GM19035 (cell line): Measurements from ENCODE around the gene TOR1A.
A peak's percentile ranks its signal among the peaks of the same experiment; 100 is the strongest.

ENCODE experiments used
- ATAC-seq: cut with Tn5 transposase; IDR thresholded peaks from one replicate; pipeline ENCODE4 v1.9.1; 2021; ENCODE audit not compliant: unreplicated experiment

TOR1A gene

GRCh38 chr9:129823935-129824601 is at the start of gene TOR1A:
Gene TOR1A (minus strand): TSS chr9:129824136. CDS start chr9:129824085, 51 bp downstream.
- peak; percentile 94 for ATAC-seq

- no peak for ATAC-seq
Measured at GRCh38 chr9:129871046-129871445, 47.1 kb upstream of the TOR1A start.

DNA sequence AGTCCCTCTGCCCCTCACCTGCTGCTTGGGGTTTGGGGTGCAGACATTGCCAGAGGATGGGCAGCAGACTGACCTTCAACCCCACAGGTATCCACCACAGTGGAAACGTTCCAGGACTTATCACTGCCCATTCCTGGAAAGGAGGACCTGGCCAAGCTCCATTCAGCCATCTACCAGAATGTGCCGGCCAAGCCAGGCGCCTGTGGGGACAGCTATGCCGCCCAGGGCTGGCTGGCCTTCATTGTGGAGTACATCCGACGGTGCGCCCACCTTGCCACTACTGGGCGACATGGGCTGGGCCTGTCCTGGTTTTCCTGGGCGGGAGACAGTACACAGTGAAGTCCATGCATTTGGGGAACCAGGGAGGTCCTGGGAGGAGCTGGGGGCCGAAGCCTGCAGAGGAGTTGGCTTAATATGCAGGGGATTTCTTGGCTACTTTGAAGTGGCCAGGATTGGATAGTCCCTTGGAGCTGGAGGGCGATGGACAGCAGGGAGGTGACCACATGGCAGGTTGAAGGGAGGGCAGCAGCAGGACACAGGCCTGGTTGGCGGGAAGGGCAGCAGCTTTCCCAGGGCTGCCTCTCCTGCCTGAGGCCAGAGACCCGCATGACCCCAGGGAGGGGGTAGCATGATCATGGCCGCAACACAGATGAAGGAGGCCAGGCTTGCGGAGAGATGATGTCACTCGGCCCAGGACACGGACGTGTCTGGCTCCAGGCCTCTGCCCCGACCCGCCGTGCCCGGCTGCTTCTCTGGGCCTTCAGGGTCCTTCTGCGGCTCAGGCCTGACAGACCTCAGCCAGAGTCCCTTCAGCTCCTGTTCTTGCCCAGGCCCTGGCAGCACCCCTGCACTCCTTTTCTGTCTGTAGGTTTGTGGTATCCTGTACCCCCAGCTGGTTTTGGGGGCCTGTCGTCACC is 45.9 kb upstream of the TOR1A start:
- ATAC-seq = no peak

DNA sequence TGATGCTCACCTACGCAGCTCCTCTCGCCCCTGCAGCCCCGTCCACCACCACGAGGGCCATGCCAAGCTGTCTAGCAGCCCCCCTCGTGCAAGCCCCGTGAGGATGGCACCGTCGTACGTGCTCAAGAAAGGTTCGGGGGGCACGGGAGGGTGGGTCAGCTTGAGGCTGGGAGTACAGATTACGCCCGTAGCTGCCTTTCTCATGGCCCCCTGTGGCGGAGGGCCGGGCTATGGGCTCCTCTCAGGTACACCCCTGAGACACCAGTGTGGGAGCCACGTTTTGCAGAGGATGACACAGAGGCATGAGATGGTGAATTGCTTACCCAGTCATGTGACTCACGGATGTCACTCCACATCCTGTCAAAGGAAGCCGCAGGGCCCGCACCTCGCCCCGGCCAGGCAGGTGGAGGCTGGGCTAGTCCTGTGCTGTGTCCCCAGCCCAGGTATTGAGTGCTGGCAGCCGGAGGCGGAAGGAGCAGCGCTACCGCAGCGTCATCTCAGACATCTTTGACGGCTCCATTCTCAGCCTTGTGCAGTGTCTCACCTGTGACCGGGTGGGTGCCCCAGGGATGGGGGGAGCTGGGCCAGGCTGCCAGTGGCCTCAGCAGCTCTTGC is 45.0 kb upstream of the TOR1A start:
- no peak for ATAC-seq

DNA sequence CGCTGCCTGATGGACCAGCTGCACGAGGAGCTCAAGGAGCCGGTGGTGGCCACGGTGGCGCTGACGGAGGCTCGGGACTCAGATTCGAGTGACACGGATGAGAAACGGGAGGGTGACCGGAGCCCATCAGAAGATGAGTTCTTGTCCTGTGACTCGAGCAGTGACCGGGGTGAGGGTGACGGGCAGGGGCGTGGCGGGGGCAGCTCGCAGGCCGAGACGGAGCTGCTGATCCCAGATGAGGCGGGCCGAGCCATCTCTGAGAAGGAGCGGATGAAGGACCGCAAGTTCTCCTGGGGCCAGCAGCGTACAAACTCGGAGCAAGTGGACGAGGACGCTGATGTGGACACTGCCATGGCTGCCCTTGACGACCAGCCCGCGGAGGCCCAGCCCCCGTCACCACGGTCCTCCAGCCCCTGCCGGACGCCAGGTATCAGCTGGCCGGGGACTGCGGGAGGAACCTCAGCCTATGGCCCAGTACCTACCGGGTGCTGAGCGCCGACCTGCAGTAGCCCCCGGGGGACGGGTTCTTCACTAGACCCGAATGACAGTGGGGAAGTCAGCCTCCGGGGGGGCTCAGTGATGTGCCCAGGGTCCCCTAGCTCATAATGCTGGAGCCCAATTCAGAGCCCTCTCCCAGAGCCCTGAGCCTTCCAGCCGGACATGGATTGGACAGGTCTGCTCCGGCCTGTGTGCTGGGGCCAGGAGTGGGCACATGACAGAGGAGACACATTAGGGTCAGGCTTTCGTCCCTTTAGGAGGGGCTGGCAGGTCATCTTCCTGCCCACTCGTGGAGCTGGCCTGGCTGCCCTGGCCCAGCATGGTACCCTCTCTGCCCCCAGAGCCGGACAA is 44.3 kb upstream of the TOR1A start:
- ATAC-seq = no peak

DNA sequence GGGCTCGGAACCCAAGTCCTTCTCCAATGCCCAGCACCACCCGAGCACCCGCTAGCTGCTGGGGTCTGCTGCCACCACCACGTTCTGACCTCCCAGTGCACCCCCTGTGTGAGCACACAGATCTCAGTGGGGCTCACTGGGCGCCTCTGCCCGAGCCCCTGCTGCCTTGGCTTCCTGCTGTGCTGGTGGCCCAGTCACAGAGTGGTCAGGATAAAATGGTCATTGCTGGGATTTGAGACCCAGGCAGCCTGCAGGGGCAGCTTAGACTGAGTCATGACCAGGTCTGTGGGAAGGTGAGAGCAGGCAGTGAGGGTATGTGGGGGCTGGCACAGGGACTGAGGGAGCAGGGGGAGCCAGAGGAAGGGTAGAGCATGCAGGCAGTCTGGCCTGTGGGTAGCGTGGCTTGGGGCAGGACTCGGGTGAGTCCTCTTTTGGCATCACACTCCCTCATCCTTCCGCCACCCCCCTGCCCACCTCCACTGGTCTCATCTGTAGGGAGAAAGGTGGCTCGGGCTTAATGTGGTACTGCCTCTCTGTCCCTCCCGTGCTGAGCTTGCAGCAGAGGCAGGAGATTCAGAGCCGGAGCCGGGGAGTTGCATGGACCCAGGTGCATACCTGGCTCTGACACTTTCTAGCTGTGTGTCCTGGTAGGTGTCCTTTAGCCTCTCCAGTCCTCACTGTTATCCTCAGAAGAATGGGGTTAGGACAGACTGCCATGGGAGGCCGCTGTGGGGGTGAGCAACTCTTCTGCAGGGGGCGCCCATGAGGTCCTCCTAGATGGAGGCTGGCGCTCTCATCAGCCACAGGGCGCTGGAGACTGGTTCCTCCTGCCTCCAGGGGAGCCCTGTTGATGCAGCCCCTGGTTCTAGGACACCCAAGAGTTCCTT is 43.4 kb upstream of the TOR1A start:
- no peak for ATAC-seq

DNA sequence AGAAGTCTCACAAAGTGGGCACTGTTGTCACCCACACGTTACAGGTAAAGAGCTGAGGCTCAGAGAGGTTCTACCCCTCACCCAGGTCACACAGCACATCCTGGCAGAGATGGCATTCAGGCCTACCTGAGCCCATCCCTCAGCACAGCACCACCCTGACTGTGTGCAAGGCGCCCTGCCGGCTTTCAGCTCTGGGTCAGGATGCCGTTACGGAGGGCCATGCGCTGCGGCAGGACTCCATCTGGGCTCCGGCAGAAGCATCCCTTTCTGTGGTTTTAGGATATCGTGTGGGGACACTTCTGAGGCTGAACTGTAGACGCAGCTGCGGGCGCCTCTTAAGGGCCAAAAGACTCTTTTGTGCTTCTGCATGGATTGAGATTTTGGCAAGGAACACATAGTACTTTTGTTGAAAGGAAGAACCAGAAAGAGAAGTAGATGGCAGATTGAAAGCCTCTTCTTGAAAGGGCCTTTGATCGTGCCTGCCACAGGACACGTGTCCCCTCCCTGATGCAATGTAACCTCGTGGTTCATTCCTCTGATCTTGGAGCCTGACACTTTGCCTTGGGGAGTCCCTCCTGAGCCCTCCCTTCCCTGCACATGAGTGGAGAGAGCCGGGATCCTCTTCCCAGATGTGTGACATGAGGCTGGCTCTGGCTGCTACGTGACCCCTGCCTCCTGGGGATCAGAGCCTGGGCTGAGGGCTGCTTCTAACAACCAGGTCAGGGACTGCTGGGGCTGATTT is 42.6 kb upstream of the TOR1A start:
- no peak for ATAC-seq

- no peak for ATAC-seq
Measured at GRCh38 chr9:129865668-129866320, 41.9 kb upstream of the TOR1A start.

DNA sequence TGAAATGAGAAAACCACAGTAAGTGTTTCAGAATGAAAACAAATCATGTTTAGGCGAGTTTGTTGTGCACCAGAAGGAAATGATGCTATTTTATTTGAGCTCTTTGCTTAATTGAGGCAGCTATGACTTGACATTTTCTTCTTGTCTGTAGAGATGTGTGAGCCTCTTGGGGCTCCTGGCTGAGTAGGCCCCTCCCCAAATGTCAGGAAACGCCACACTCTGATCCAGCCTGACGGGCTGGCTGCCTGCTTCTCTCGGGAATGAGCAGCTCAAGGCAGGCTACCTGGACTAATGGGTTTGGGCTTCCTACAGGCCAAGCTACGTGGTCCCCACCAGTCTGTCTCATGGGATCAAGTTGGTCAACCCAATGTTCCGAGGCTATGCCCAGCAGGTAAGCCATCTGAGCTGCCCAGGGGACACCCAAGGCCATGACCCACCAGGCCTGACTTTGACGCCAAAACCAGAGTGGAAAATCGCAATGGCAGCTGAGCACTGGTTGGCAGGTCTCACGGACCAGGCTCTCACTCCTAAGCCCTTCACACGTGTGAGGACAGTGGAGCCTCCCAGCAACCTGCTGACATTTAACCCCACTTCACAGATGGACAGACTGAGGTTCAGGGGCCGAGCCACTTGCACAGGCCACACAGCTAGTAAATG is 41.2 kb upstream of the TOR1A start:
- no peak for ATAC-seq

DNA sequence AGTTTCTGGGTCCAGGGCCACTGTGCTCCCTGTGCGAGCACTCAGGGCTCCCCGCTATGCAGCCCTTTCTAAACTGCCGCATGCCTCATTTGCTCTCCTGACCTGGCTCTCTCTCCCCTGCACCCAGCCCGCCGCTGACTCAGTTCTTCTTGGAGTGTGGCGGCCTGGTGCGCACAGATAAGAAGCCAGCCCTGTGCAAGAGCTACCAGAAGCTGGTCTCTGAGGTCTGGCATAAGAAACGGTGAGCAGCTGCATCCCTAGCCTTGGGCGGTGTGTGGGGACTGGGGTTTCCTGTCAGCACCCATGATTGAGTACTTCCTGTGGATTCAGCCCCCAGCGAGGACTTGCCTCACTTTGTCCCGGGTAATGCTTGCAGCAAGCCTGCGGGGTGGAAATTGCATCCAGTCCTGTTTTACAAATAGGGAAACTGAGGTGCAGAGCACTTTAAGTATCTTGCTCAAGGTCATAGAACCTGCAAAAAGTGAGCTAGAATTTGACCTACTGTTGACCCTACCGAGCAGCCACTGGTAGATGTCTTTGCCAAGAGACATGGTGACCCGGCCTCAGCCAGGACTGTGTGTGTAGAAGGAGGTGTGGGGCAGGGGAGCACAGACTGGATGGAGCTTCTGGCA is 39.2 kb upstream of the TOR1A start:
- no peak for ATAC-seq

- no peak for ATAC-seq
Measured at GRCh38 chr9:129861447-129861827, 37.5 kb upstream of the TOR1A start.

GRCh38 chr9:129860653-129861446 is 36.9 kb upstream of the TOR1A start:
- no peak for ATAC-seq

- no peak for ATAC-seq
Measured at GRCh38 chr9:129858167-129858962, 34.4 kb upstream of the TOR1A start.

DNA sequence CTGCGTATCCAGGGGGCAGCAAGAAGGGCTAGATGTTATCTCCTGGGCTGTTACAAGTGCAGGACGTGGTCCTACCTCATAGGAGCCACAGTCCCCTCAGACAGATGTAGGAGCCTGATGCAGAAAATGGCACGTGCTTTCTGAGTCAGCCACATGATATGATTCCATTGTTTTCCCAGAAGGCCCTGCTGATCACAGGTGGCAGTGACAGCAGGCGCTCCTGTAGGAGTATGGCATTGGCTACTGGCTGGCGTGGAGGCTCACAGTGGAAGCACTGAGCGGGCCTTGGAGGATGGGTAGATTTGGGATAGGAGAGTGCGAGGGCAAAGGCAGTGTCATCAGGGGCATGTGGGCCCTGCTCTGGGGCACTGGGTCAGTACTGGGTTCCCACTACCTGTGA is 33.3 kb upstream of the TOR1A start:
- ATAC-seq = no peak

DNA sequence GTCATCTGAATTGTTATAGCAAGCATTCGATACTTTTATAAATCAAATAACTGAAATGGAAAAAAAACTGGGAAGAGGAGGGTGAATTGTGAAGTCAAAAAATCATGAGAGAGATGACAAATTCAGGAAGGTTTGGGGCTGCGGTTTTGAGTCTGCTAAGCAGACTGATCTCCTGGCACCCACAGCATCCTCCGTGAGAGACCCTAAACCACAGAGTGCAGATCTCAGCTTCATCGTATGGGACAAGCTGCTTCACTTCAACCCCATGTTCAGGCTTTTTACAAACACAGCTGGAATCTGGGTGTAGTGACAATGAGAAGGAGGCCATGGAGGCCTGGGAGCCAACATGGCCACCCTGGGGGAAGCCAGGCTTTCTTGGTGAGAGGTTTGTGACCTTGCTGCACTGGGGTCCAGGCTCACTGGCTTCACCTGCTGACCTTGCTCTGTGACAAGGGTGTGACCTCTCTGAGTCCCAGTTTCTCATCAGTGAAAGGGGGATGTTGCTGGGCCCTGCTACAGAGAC is 30.7 kb upstream of the TOR1A start:
- ATAC-seq = no peak

GRCh38 chr9:129853614-129854013 is 29.7 kb upstream of the TOR1A start:
- no peak for ATAC-seq
